ENCODE results near the gene SLC4A2. TPM values are rescaled to one million over a fixed set of nuclear protein-coding genes. Genes with fewer than 3 reads are reported as not detected.

The SLC4A2 gene
- total RNA-seq, 6 experiments from 2014 or later: 74.0 to 140 (median 106) TPM

GRCh38 chr7:151119902-151120301 is 60.5 kb downstream of the SLC4A2 start:
- ATAC-seq (no peak), DNase-seq (no peak)
- TF ChIP-seq CTCF (IDR thresholded peaks at IDR 0.05): no peak
- TF ChIP-seq POLR2A (IDR thresholded peaks at IDR 0.05): no peak
- H3K9me3 ChIP-seq: no peaks in the 10 kb centered on the region
- peaks cover 0 to 40% (median 11%) of the 10 kb centered on the region in 4 donors for H3K36me3 ChIP-seq
- no peak overlapping the region for H3K4me3 ChIP-seq
- intact Hi-C loops (cut with DNase I): loop anchor here in 1 of 2 donors (10.0 kb wide), 1 partner anchor 55 kb away; no protein-coding TSS in a partner anchor
- H3K4me1 ChIP-seq: no peaks in the 10 kb centered on the region
- no peak overlapping the region for H3K27ac ChIP-seq
- 80% methylated on average over 1 of the region's 27 CpGs for WGBS (ENCODE audit: insufficient coverage, low coverage, low lambda C conversion rate, missing lambda C conversion rate)
- no peaks in the 10 kb centered on the region for H3K27me3 ChIP-seq

- ATAC-seq (no peak), DNase-seq (no peak)
- H3K4me1 ChIP-seq: no peaks in the 10 kb centered on the region
- TF ChIP-seq CTCF (IDR thresholded peaks at IDR 0.05): no peak
- no peak for TF ChIP-seq POLR2A (IDR thresholded peaks at IDR 0.05)
- H3K36me3 ChIP-seq: peaks cover 0 to 42% (median 11%) of the 10 kb centered on the region in 4 donors
- H3K27ac ChIP-seq: no peak overlapping the region
- intact Hi-C loops (cut with DNase I): loop anchor here in 1 of 2 donors (10.0 kb wide), 1 partner anchor 54 kb away; no protein-coding TSS in a partner anchor
- H3K4me3 ChIP-seq: no peak overlapping the region
- WGBS (ENCODE audit: insufficient coverage, low coverage, low lambda C conversion rate, missing lambda C conversion rate): 88% methylated on average over 7 of the region's 22 CpGs
- H3K27me3 ChIP-seq: no peaks in the 10 kb centered on the region
- no peaks in the 10 kb centered on the region for H3K9me3 ChIP-seq
These were observed 61.5 kb downstream of the SLC4A2 start for GRCh38 chr7:151120896-151121295.

- Histone ChIP-seq H3K27ac (no peak overlapping the region), H3K4me1 (no peaks in the 10 kb centered on the region), H3K36me3 (peaks cover 0 to 42% (median 11%) of the 10 kb centered on the region in 4 donors), H3K9me3 (no peaks in the 10 kb centered on the region), H3K27me3 (no peaks in the 10 kb centered on the region), H3K4me3 (no peak overlapping the region)
- ATAC-seq (no peak), DNase-seq (no peak)
- 72% methylated on average over 23 of the region's 30 CpGs for WGBS (ENCODE audit: insufficient coverage, low coverage, low lambda C conversion rate, missing lambda C conversion rate)
- no peak for TF ChIP-seq CTCF (IDR thresholded peaks at IDR 0.05)
- no peak for TF ChIP-seq POLR2A (IDR thresholded peaks at IDR 0.05)
- intact Hi-C loops (cut with DNase I): loop anchor here in 1 of 2 donors (10.0 kb wide), 1 partner anchor 53 kb away; no protein-coding TSS in a partner anchor
These were observed 62.2 kb downstream of the SLC4A2 start for GRCh38 chr7:151121380-151122170.

- H3K27ac ChIP-seq: no peak overlapping the region
- WGBS (ENCODE audit: insufficient coverage, low coverage, low lambda C conversion rate, missing lambda C conversion rate): 96% methylated on average over 13 of the region's 24 CpGs
- DNase-seq (no peak), ATAC-seq (no peak)
- peaks cover 0 to 42% (median 10%) of the 10 kb centered on the region in 4 donors for H3K36me3 ChIP-seq
- TF ChIP-seq POLR2A (IDR thresholded peaks at IDR 0.05): no peak
- no peak for TF ChIP-seq CTCF (IDR thresholded peaks at IDR 0.05)
- intact Hi-C loops (cut with DNase I): loop anchor here in 1 of 2 donors (10.0 kb wide), 1 partner anchor 53 kb away; no protein-coding TSS in a partner anchor
- no peaks in the 10 kb centered on the region for H3K4me1 ChIP-seq
- no peaks in the 10 kb centered on the region for H3K27me3 ChIP-seq
- H3K9me3 ChIP-seq: no peaks in the 10 kb centered on the region
- H3K4me3 ChIP-seq: no peak overlapping the region
These were observed 62.9 kb downstream of the SLC4A2 start for GRCh38 chr7:151122276-151122675.

All from right lobe of liver (tissue), 6 donors.